ENCODE results near the gene ZRANB1.

The ZRANB1 gene

DNA sequence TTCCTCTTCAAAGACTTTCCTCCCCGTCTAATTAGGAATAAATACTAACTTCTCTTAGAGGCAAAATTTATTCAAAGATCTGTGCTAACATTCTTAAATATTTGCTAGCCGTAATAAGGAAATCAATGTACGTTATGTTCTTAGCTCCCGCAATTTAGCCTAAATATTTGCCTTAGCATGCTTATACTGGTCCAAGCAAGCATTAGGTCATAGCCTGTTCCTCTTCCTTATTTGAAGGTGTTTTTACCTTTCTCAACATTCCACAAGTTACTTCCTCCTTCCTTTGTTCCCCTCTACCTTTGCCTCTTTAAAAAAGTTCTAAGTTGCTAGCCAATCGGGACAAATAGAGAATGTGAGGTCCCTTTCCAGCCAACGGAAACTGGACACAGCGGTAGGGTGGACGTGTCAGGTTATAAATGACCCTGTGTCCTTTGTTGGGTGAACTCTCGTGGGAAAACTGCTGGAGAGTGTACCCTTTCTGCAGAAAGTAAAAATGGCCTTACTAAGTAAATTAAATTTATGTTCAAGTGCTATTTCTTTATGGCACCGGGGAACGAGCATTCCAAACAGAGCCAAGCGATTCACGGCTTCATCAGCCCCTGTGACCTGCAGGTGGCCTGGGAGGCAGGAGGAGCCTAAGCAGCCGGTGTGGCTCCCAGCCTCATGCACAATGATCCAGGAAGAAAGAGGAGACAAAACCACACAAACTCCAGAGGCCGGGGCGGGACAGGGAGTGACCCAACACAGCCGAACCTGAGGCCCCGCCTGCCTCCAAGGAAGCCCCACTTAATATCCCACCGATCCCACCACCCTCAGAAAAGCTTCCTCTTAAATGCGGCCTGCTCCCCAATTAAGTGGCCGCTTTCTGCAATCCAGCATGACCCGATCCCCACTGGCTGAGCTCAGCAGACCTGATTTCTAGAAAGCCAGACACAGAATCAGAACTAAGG lies 67.0 kb downstream of the ZRANB1 start:
- DNase-seq: no peak

DNA sequence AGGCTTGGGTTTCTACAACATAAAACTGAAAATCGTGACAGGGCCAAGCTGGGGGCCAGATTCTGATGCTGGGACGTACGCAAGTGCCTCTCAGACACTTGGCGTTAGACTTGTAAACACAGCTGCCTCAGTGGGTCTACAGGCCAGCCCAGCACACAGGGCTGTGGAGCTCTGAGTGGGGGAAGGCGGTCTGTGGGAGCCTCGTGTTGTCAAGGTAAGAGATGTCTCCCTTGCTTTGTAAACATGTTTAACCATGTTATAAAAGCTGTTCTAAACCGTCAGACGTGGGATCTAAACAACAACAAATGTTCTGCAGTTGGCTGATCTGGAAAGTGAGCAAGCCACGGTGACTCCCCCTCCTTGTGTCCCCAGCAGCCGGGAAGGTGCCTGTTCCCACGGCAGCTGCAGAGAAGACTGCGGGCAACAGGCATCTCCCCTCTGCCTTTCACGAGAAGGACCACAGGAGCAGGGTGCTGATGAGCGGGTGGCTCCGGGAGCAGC lies 67.8 kb downstream of the ZRANB1 start:
- DNase-seq: no peak

DNA sequence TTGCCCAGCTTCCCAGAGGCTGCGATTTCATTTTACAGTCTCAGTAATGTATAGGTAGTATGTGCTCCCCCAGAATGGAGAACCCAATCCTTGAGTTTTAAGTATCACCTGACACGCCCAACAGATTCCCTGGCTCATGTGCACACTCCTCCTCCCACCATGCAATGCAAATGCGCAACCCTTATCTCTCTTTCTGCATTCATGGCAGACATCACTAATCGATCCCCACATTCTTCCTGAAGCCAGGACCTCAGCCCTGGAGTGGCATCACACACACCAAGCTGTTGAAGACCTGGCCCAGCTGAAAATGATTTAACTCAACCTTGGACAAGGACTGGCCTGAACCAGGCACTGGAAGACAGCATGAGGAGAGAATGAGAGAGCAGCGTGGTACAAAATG lies 68.4 kb downstream of the ZRANB1 start:
- no peak for DNase-seq

DNA sequence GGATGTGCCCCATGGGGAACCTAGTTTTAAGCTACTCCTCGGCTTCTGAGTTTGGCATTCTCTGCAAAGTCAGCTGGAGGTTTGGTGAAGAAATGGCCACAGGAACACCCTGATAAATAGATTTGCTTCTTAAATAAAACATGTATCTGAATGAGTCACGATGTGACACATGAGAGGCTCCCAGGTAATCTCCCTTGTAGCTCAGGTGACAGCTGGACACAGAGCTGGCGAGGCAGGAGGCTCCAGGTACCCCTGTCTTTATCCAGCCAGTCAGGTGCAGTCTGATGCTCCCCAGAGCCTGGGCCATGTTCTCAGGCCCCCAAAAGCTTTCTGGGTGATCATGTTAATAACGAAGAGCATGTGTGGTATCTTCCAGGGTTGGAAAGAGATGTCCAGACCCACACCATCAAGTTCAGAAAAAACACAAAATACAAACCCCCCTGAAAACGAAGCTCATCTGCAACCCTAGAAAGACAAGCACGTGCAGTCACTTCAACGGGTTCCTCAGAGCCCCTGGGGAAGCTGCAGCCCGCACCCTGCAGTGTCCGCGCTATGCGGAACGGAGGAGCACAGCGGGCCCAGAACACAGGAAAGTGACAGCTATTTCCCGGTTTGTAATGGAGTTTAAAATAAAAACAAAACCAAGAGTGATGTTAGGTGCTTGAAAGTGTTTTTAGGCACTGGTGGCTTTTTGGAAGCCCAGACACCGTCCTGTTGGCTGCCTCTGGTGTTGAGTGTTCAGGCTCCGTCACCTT lies 69.4 kb downstream of the ZRANB1 start:
- no peak for DNase-seq

DNA sequence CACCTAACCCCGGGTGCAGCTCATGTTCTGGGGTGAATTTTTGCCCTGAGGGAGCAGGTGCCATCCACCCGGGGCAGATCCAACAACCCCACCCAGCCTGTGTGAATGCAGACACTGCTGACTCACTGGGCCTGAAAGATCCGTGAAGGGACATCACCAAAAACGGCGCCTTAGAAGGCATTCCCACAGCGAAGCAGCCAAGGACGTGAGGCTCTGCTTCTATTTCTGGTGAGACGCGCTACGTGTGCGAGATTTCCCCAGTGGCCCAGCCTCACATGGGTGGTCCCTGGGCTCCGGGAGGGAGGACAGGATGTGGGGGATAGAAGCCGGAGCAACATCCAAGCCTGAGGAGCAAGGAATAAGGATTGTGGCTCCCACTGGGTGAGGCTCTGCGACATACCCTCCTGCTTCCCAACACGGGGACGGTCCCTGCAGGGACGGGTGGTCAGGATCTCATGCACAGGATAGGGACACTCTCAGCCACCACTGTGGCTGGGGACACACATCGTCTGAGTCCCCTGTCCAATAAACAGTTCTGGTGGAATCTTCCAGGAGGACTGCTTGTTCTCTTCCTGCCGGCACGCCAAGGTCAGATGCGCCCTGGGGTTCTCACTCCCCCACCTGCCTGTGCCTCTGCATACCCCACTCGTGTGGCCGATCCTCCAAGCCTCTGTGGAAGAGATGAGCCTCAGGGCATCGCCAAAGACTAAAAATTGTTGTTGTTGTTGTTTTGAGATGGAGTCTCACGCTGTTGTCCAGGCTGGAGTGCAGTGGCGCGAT lies 70.2 kb downstream of the ZRANB1 start:
- no peak for DNase-seq

DNA sequence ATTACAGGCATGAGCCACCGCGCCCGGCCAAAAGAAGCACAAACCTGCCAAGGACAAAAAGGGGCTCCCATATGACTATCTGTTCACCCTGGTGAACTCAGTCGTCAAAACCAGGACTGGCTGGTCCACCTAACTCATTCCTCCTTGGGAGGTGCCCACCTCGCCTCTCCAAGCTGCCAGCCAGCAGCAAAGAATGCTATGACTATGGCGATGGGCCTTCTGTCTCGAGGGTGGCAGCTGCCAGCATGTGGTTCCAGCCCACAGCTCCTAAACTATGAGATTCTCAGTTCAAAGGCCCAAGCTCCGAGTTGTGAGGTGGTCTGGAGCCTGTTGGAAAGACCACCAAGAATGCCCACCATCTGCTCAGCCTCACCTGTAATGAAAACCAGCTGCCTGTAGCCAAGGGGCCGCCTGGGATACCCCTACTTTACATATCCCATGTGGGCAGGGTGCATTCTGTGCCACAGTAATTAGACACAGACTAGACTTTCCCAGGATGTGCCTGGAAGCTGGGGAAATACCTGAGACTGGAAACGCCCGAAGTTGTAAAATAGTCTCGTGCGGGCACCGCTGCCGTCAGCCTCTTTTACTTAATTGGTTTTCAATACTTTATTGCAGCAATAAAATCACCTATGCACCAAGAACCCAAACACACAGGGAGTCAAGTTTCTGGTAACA lies 71.1 kb downstream of the ZRANB1 start:
- no peak for DNase-seq

DNA sequence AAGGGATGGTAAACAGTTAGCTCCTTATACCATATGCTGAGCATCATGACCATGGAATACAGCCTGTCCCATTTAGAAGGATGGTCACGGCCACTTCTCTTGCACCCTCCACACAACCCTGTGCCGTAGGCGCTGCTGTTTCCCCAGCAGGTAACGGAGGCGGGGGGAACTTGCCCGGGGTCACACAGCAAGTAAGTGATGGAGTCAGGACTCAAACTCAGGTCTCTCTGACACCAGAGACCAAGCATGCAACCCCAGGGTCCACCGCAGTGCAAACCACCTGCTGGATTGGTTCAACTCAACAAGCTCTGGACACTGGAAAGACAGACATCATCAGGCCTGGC lies 71.6 kb downstream of the ZRANB1 start:
- DNase-seq: no peak

DNA sequence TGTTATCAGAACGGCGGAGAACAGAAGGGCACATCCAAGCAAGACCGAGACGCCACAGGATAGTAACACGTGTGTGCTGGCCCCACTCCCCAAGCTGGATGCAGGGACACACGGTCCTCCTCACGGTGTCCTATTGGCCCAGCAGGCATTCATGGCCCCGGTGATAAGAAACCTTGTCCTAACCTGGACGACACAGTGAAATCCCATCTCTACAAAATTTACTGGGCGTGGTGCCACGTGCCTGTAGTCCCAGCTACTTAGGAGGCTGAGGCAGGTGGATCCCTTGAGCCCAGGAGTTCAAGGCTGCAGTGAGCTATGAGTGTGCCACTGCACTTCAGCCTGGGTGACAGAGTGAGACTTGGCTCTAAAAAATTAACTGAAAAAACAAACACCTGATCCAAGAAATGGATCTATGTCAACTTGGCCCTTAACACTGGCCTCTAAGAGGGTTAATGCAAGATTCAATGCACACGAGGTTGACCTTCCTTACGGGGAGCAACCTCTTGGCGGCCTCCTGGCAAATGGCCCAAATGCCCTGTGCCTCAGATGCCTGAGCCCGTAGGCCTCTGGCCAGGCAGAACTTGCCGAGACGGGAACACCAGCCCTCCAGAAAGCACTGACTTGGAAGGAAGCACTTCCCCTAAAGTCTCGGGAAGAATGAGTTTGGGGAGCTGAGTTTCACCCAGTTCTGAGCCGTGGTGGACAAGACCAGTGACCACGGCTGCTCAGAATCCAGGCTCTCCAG lies 72.3 kb downstream of the ZRANB1 start:
- DNase-seq: no peak

DNA sequence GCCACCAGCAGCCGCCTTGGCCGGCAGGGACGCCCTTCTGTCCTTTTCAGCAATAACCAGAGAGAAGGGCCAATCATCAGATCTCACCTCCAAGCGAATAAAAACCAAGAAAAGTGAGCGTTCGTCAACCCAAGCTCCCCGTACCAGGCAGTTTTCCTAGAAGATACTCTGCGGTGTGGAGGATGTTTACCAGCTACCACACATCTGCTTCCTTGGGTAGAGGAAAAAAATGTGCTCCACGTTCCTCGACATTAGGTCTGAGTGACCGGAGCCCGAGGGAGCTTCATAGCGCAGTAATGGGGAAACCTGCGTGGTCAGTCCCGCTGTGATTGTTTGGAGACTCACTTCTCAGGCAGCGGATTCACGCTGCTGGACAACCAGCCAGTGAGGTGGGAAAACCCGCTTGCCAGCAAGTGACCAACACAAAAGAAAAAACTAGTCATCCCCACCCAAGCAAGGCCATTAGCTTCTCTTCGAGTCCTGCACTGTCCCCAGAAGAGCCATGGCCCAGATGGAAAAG lies 73.0 kb downstream of the ZRANB1 start:
- no peak for DNase-seq

DNA sequence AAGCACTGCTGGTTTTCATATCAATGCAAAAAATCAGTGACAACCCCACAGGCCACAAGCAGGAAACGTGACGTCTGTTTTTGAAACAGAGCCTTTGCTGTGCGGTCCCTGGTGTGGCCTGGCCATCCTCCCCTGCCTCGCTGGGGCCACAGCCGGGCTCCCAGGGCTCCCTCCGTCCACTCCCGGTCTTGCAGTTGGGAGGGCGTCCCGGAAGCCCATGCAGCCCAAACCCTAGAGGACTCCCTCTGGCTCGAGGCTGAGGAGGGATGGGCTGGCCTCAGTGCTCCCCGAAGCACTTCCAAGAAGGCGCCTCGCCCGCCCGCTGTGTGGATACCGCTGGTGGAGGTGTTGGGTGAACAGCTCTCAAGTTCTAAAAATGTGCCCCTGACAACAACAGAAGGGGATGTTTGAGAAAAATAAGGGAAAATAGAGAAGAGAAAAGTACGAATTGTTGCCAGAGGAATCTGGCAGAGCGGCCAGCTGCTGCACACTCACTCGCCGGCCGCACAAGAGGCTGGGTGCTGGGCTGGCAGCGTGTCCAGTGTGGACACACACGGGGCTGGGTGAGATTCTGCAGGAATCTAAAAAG lies 73.5 kb downstream of the ZRANB1 start:
- no peak for DNase-seq

DNA sequence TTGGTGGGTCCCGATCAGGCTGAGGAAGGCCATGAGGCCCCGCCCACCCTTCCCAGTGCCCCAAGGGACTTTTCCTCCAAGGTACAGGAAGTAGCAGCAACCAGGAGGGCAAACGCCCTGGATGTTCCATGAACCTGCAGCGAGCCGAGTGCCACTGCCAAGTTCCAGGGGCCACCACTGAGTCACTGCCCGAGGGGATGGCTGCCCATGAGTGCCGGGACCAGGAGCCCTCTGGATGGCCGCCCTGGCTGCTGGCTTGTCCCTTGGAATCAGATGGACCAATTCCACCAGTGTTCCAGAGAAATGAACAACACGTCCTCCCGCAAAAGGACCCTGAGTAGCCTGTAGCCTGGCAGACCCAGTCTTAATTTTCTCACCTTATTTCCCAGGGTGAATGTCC lies 74.2 kb downstream of the ZRANB1 start:
- no peak for DNase-seq

DNA sequence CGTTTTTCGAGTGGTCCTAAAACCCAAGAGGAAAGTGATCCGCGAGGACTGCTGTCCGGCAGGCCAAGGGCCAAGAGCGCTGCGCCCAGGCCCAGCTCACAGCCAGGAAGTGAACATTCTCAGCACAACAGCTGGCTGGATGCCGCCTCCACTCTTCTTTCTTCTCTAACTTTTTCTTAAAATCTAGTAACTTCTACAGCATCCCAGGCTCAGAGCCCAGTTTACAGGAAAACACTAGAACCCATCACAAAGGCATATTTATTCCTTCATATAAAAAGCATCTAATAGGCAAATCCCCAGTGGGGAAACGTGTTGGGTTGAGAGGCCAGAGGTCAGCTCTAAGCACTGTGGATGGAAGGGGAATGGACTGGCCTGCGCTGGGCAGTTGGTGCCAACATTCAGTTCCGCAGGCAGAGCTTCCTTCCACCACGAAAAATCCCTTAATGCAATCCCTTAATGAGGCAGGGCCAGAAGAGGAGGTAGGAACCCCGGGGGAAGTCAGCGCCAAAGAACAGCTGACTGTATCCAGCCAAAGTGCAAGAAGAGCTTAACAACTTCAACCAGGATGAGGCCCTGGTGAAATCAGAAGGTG lies 74.8 kb downstream of the ZRANB1 start:
- no peak for DNase-seq

DNA sequence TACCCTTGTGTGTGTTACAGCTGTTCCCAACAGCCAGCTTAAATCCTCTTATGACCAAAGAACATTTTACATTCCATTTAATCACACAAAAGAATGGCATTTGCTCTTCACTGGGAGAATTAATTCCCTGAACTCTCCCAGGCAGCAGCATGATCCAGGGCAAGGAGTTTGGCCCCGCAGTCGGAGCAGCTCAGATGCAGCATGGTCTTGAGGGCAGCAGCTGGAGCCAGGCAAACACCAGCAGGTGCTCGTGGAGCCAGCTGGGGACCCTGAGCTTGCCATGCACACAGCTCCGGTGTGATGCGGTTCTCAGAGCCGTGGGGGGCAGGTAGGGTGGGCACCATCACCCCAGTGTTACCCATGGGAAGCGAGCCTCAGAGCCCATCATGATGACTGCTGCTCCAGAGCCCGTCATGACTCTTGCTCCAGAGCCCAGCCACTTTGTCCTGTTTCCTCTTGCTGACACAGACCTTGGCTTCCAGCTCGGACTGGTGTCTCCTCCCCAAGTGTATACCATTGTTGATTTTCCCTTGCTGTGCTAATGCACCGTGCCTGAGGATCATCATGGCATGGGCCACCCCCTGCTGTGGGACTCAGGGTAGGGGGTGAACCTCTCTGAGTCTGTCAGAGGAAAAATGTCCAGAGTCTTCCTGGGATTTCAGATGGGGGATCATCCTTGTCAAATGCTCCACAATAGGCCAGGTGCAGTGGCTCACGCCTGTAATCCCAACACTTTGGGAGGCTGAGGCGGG lies 75.8 kb downstream of the ZRANB1 start:
- no peak for DNase-seq

DNA sequence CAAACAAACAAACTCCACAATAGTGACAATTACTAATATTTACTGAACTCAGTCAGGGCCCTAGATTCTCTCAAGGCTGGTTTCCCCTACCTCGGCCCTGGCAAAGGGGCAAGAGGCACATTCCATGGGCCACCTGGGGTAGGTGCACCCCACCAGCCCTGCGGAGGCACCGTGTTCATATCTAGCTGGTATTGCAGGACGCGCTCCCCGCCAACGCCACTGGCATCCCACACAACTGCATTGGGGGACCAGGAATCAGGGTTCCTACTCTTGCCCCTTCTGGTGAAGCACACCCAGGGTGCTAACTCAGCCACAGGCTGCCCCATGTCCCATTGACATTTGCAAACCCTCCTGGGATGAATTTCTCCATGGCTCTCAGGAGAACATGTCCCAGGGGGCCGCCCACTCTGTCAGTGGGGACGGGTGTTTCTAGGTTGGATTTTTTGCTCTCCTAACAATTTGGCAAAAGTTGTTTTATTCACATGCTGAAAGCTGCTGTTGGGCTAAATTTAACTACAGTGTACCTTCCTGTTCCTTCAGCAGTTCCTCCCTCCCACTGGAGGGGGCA lies 76.7 kb downstream of the ZRANB1 start:
- DNase-seq: no peak

DNA sequence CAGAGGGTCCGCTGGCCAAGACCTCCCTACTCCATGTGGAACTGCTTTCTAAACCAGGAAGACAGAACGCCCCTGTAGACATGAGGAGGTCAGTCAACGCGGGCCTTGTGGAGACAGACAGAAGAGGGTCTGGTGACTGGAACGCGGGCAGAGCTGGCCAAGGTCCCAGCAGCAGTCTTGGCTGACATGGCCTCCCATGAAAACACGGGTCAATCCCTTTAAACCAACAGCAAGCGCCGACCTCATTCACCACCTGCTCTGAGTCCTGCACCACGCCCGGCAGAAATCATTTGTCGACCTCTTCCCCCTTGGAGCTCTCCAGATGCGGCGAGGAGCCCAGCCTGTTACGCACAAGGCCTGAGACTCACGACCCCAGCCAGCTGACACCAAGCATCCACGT lies 78.5 kb downstream of the ZRANB1 start:
- DNase-seq: no peak

DNA sequence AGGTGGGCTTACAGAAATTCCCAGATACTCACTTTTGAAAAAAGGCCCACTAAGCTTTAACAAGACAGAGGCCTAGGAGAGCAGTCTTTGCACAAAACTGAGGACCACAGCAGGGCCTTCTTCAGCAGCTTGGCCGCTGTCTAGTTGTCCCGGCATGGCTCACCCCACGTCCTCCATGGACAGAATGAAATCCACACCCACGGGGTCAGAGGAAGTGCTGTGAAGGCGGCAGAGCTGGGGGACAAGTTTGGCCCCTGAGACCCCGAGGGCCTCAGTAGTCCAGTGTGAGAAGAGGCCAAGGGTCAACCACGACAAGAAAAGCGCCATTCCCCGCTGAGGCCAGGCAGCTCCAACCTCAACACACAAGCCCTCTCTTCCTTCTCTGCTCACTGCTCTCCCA lies 78.9 kb downstream of the ZRANB1 start:
- no peak for DNase-seq

DNA sequence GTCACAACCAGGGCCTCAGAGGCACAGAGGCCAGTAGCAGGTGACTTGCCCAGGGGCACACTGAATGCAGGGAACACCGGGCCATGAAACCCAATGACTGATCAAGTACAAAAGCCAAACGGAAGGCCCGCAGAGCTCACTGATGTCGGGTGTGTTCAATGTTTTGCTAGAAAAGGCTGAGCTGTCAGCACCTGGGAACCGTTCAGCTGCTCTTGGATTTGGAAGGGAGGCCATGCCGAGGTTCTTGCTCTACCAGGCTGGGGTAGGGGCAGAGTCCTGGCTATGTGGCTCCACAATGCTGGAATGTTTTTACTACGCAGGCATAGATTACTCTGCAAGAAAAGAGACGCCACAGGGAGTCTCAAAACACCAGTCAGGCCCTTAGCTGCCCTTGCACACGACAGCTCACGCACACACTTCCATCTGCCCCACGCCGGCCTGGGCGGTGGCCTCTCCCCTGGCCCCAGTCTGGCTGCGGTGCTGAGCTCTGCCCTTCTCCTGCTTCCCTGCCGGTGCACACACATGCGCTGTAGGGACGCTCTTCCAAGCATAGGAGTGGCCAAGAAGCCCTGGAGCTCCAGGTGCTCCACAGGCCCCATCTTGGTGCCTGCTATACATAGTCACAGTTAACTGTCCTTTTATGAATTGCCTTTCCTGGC lies 79.9 kb downstream of the ZRANB1 start:
- no peak for DNase-seq

DNA sequence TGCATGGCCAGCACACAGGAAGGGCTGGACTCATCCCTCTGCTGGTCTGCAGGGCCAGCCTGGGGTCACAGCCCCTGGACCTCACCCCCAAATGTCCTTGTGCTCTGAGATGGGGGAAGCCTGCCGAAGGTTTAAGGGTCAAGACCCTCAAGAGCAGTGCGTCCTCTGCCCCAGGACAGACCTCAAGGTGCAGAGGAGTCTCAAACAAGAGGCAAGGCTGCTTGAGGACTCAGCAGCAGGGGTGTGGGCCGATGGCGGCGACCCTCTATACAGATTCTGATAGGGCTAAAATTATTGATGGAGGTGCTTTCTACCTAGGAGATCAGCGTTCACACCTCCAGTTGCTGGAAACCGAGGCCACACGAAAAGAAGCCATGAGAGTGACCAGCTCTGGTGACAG lies 80.7 kb downstream of the ZRANB1 start:
- no peak for DNase-seq

DNA sequence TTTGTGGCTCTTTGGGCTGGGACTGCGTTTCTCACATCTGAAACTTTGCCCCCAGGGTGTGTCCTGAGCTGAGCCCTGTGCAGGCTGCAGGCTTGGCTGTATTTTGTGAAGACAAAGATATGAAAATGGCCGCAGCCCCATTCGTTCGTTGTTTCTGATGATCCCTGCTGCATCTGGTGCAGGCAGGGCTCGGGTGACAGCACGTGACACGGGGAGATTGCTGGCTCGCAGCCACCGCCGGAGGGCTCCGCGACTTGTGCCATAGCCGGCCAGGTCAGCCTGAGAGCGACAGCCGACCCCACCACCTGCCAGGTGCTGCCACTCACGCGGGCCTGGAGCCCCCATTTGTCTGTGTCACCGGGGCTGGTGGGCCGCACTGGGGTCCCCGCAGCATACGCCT lies 81.3 kb downstream of the ZRANB1 start:
- no peak for DNase-seq

Data from activated CD4-positive, alpha-beta T cell treated with anti-CD3 and anti-CD28 coated beads, Interleukin-2, amount 50 U/mL, for 1 hour (primary cell).